IPS-NIHi7 (cell line): Measurements from ENCODE around the gene C12orf56.
"Not testable (repeated sequence)": the region's sequence is repeated elsewhere in the genome, so short reads cannot be mapped to it uniquely, and the experiment has no call there.

Experiments used
- DNase-seq: peaks from one replicate; pipeline ENCODE4 v3.0.0; 2012; ENCODE audit warnings: mixed read lengths; ENCODE audit errors: extremely low spot score

Gene C12orf56

DNA sequence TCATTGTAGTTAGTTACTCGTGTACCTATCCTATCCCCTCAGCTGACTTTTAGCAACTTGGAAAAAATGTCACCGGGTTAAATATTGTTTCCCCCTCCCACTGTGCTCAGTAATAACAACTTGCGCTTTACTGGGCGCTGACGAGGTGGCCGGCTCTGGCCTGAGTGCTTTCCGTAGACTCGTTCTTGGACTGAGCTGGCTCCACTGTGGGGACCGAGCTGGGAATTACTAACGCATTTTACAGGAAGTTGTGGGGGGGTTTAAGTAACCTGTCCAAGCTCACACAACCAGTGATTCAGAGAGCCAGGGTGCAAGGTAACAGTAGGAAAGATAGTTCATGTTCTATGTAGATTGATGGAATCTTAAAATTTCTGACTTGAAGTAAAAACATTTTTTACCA, 86.0 kb downstream of the C12orf56 start:
- DNase-seq: no peak

DNA sequence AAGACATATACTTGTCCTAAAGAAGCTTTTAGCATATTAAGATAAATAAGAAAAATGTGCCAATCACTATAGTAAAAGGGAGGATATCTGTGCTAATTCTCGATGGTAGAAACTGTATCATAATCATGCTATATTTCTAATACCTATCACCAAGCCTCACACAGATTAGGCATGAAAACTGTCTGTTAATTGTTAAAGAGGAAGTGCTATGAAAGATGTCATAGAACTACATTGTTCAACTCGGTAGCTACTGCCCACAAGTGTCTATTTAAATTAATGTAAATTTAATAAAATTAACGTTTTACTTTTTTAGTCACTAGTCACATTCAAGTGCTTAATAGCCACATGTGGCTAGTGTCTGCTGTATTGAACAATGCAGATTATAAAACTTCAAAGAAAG, 90.9 kb downstream of the C12orf56 start:
- no peak for DNase-seq

DNA sequence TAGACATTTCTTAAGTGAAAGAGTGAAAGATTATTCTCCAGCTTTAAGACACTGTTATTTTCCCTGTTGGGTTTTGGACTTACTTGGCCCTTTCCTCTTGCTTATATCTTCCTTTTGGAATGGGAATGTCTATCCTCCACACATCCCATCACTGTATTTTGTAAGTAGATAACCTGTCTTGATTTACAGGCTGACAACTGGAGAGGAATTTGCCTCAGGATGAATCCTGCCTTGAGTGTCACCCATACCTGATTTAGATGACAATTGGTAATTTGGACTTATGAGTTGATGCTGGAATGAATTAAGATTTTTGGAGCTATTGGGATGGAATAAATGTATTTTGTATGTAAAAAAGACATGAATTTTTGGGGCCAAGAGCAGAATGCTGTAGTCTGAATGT, 94.3 kb downstream of the C12orf56 start:
- no peak for DNase-seq

DNA sequence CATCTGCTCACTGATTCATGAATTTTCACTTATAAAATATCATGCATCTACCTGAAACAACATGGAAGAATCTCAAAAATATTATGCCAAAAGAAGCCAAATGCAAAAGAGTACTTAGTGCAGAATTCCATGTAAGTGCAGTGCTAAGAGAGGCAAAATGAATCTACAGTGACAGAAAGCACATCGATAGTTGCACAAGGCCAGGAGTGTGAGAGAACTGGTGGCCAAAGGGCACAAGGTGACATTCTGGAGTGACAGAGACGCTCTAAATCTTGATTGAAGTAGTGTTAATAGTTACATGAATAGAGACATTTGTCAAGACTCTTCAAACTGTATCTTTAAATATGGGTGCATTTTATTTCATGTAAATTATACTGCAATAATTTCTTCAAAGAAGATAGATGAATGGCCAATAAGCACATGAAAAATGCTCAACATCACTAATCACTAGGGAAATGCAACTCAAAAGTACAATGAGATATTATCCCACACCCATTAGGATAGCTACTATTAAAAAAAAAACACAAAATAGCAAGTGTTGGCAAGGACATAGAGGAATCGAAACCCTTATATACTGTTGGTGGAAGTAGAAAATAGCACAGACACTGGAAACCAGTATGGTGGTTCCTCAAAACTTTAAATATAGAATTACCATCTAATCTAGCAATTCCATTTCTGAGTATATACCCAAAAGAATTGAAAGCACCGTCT, 96.7 kb downstream of the C12orf56 start:
- no peak for DNase-seq

DNA sequence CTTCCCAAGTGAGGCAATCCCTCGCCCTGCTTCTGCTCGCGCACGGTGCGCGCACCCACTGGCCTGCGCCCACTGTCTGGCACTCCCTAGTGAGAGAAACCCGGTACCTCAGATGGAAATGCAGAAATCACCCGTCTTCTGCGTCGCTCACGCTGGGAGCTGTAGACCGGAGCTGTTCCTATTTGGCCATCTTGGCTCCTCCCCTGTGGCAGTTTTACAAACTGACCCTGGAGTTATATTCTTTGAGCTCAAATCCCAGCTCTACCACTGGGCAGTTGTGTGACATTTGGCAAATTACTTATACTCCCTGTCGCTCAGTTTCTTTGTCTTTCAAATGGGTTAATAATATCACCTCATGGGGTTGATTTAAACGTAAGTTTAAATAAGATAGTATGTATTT, 97.4 kb downstream of the C12orf56 start:
- not testable (repeated sequence) for DNase-seq

DNA sequence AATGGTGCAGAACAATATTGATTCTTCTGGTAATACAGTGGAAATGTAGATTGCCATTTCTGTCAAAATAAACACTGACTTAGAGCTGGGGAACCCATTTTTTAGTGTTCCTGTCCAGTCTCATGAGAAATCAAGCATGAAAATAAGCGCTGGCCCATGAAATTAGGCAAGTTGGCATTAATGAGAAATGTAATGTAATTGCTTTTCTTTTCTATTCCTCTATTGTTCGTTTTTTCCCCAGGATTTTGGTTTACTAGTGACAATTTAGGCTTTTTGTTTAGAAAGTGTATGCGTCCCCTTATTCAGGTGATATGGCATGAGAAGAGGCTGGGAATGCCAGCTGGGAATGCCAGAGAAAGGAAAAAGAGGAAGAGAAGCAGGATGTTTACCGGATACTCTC, 104.0 kb downstream of the C12orf56 start:
- no peak for DNase-seq

DNA sequence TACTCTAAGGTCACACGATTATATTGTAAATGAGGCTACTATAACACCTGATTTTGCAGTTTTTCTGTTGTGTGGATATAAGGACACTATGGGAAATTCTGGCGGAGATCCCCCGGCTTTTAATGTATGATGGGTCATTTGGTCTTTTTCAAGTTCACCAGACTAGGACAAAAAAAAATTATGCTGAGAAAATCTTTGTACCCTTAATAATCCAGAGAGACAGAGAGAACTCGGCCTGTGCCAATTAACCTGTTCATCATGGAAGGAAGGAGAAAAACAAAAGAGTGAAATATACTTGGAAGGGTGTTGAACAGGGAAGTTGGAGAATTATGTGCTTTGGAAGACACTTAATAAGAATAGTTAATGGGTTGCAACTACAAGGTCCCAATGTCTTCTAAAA, 106.3 kb downstream of the C12orf56 start:
- no peak for DNase-seq

DNA sequence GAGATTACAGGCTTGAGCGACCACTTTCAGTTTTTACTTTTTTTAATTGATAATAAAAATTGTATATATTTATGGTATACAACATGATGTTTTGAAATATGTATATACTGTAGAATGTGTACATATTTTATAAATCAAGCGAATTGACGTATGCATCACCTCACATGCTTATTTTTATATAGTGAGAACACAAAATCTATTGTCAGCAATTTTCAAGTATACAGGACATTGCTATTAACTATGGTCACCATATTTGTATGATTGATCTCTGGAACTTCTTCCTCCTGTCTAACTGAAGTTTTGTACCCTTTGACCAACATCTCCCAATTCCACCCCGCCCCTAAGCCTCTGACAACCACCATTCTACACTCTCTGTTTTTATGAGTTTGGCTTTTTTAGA, 112.1 kb downstream of the C12orf56 start:
- DNase-seq: no peak

DNA sequence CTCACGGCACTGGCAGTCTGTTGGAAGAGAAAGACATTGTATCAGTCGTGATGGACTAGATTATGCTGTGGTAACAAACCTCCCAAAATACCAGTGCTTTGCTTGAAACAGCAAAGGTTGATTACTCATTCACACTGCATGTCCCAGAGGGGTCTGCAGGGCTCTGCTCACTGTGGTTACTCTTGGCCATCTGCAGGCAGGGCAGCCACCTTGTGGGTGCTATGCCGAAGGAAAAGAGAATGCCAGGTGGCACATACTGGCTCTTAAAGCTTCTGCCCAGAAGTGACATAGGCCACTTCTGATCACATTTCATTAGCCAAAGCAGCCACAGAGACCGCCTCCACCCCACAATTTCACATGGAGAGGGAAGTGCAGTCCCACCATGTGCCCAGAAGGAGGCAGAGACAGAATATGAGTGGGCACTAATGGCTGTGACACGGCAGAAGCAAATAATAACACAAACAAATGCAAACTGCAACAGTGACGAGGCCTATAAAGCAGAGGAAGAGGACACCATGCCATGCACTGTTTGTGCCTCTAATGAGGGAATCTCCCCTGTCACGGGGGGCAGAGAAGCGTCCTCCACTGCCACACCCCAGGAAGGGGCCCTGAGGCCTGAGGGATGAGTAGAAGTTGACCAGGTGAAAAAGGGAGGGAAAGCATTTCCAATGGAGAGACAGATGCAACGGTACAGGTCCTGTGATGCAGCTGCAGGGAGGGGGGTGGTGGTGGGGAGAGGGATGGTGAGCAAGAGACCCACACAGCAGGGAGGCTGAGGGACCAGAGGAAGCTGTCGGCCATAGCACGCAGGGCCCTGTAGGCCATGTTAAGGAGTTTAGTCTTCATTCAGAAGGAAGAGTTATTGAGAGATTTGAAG, 116.8 kb downstream of the C12orf56 start:
- peak; percentile 74 for DNase-seq

DNA sequence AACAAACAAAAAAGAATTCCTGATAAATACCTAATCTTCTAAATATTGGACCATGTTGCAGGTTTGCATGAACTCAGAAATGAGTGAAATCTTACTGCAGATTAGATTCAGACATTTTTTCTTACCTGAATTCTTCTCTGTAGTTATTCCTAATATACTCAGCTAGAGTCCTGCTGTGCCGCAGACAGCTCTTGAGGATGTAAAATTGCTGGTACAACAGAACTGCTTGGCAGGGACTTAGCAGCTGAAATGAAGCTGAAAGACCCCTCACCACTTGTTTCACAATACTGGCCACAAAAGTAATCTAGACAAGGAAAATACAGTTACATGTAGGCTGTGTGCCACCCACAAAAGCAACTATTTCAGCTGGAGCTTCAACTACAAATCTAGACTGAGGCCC, 120.1 kb downstream of the C12orf56 start:
- no peak for DNase-seq

DNA sequence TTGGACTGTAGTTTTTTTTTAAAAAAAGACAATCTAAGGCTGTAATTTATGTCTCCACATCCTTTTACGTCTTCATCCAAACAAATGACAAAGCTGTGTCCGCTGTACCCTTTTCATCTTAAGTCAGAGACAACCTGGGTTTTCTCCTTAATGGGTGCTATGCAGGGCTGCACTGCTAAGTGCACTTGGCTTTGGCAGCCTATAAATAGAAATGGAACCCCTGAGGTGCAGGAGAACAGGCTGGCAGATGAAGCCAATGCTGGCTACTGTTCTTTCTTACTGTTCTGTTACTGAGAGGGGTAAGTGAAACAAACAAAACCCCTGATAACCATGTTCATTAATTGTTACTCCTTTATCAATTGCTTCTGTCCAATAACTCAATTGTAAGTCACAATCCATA, 121.4 kb downstream of the C12orf56 start:
- no peak for DNase-seq

DNA sequence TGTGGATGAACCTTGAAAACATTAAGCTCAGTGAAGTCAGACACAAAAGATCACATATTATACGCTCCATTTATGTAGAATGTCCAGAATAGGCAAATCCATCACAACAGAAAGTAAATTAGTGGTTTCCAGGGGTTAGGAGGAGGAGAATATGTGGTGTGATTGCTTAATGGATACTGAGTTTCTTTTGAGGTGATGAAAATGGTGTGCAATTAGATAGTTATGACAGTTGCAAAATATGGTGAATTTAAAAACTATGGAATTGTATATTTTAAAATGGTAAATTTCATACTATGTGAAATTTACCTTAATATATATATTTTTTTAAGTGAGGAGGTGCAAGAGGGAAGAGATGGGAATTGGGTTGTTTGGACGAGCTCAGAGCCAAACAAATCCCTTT, 122.1 kb downstream of the C12orf56 start:
- no peak for DNase-seq

DNA sequence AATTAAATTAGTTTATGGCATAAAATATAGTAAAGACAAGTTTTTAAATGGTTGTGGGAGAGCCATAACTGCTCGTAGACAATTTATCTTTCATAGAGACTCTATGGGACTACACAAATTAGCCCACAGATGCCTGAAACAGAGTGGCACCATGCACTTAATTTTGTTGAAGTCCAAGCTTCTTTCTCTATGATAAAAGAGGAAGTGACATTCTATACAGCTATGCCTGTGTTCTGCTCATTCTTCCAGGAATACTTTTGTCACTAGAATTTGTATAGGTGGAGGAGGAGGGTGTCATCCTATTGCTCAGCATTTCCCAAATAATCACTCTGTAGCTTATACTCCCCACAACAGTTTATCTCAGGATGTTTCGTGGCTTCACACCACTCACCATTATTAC, 124.7 kb downstream of the C12orf56 start:
- no peak for DNase-seq

DNA sequence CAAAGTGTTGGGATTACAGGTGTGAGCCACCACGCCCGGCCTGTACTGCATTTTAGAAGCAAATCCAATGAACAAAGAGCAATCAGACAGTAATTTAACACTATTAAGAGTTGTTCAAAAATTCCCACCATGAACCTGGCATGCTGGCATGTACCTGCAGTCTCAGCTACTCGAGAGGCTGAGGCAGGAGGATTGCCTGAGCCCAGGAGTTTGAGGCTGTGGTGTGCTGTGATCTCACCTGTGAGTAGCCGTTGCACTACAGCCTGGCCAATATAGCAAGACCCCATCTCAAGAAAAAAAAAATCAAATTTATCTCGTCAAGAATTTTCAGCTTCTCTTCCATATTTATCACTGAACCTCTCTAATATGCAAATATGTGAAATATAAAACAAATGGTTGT, 128.7 kb downstream of the C12orf56 start:
- DNase-seq: no peak

DNA sequence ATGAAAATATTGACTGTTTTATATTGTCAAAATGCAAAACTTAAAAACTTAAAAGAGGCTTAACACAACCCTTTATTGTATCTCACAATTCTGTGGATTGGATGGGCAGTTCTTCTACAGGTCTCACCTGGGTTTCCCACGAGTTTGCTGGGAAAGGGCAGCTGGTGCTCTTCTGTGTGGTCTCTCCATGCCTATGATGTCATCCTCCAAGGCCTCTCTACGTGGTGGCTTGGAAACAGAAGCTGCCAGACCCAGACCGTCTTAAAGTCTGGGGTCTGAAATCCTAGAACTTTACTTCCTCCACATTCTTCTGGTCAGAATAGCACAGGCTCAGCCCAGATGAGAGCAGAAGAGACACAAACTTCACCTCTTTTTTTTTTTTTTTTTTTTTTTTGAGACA, 132.0 kb downstream of the C12orf56 start:
- DNase-seq: no peak

DNA sequence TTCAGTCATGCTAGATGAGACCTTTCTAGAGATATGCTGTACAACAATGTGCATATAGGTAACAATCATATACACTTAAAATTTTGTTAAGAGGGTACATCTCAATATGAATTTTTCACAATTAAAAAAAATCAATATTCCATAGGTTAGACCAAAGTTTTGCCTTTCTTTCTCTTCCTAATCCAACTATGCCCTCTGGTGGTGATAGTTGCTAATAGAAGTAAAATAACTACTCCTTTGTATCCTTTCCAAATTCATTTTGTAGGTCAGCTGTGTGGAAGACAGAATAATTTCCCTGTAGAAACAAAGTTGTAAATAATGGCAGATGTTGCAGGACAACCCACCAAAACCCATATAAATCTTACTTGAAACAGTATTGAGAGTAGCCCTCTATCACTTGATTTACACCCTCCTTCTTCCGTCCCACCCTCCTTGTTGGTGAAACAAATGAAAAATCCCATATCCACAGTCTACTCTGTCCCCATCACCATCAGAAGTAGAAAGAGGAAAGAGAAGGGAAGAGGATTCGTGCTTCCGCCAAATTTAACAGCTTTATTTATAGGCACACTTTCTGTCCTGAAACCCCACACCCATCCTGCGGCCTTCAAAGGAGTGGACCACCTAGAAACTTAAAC, 134.3 kb downstream of the C12orf56 start:
- DNase-seq: peak; percentile 22

DNA sequence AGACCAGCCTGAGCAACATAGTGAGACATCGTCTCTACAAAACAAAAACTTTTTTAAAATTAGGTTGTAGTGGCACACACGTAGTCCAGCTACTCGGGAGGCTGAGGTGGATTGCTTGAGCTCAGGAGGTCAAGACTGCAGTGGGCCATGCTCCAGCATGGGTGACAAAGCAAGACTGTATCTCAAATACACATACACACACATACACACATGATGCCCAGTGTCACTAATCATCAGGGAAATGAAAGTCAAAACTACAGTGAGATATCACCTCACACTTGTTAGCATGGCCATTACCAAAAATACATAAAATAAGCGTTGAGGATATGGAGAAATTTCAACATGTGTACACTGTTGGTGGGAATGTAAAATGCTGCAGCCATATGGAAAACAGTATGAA, 135.3 kb downstream of the C12orf56 start:
- DNase-seq: no peak

DNA sequence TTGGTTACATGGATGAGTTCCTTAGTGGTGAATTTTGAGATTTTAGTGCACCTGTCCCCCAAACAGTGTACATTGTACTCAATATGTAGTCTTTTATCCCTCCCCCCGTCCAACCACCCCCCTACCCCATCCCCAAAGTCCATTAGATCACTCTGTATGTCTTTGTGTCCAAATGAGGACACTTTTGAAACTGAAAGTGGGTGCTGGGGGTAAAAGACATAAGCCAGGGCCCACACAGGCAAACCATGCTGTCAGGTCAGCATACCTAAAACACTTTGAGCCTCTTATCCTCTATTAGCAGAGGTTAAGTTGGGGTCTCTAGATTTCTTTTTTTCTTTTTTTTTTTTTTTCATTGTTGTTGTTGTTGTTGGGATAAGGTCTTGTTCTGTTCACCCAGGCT, 137.2 kb downstream of the C12orf56 start:
- no peak for DNase-seq

DNA sequence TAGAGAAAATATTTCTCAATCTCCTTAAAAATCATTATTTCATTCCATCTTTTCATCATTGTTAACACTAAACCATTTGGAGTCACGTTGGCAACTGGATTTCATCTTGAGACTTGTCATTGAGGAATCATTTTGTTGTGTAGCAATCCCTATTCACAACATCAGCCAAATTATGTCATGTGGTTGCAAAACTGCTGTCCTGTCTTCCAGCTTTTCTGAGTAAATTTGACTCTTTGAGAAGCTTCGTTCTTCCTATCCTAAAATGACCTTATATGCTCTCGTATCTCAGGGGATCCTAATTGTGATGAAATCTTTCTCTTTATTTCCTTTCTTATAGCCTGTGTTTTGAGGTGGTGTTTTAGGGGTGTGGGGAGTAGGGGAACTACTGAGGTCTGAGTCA, 137.9 kb downstream of the C12orf56 start:
- DNase-seq: no peak

DNA sequence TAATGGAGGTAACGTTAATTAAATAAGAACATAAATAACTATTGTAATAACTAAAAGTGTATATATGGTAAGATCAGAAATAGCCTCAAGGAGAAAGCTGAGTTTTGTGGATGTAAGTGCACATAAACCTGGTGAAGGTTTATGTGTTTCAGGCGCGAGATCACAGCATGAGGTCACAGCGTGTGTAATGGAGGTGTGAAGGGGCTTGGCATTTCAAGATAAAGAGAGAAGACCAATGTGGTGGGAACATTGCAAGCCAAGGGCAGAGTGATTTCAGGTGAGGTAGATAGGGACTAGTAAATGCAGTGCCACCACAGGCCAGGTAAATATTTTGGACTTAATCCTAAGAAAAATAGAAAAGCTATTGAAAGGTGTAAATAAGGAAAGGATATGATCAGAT, 146.7 kb downstream of the C12orf56 start:
- DNase-seq: peak; percentile 20

DNA sequence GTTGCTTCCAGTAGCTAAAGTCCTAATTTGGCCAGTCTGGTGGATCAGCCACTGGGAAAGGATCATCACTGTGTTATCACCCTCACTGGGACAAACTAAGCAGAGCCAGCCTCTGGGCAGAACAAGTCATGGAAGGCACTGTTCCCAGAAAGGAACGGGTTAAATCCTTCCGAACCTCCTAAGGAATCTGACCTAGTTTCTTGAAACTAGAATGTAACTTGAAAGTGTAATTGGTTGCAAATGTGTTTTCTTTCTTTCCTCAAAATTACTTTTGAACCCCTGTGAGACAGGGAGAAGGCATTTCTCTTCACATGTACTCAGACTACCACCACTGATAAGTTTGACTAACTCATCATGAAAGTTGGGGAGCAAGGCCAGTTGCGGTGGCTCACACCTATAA, 149.8 kb downstream of the C12orf56 start:
- no peak for DNase-seq

DNA sequence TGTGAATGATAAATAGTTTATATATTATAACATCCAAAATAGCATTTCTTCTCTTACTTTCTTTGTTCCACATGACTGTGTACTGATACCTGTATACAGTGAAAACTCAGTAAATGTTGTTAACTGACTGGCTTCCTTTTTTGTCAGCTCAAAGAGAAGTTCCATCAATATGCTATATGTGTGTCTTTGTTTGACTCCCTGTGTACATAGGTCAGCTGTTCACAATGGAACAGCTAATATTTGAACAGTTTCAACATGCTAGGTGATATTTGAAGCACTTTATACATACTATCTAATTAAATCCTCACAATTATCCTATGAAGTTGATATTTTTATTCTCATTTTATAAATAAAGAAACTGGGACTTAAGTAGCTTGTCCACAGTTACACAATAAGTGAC, 153.2 kb downstream of the C12orf56 start:
- no peak for DNase-seq

DNA sequence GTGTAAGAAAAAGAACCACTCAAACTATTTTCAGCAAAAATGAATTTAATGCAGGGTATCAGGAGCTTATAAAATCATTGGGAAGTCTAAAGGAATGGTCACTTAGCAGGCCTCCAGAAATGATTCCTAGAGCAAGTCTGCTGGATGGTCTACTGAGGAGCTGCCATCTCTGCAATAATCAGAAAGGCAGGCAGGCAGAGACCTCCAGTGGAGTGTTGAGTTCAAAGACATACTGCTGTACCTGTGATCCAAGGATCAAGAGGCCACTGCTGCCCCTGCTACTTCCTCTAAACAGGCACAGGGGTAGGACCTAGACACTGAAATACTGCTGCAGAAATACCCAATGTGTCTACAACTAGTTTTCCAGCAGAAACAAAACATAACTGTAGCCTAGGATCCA, 154.0 kb downstream of the C12orf56 start:
- DNase-seq: no peak
